Thyroid gland (tissue), 4 donors: ENCODE data around the gene SGIP1. TPM values are rescaled to one million over a fixed set of nuclear protein-coding genes. Genes with fewer than 3 reads are reported as not detected.
"Not testable (repeated sequence)": the region's sequence is repeated elsewhere in the genome, so short reads cannot be mapped to it uniquely, and the experiment has no call there.

ENCODE experiments used
- DNase-seq, 2 donors: peaks; one replicate each; pipeline ENCODE4 v3.0.0-alpha.2; 2019
- H3K27ac ChIP-seq, 3 donors: fragments of 200-600 bp; sonication (generic); 1 replicate in 2 of 3; 2 replicates in 1 of 3; pipeline ENCODE4 v1.5.1; 2016 to 2019; ENCODE audit warnings: mild to moderate bottlenecking in 1 of 3, moderate library complexity in 1 of 3
- H3K27me3 ChIP-seq: fragments of 200-600 bp; sonication (generic); one replicate; pipeline ENCODE4 v1.5.1; 2019
- H3K36me3 ChIP-seq, 2 donors: fragments of 200-600 bp; sonication (generic); one replicate each; pipeline ENCODE4 v1.5.1; 2016 to 2019
- H3K4me1 ChIP-seq, 2 donors: fragments of 200-600 bp; sonication (generic); one replicate each; pipeline ENCODE4 v1.5.1; 2017 to 2019
- H3K4me3 ChIP-seq, 3 donors: fragments of 200-600 bp; sonication (generic); replicated peaks in 1 of 3; 1 replicate in 2 of 3; 2 replicates in 1 of 3; pipeline ENCODE4 v1.5.1; 2016; ENCODE audit warnings: mild to moderate bottlenecking in 1 of 3
- H3K9me3 ChIP-seq: fragments of 200-600 bp; sonication (generic); one replicate; pipeline ENCODE4 v1.5.1; 2017
- CTCF ChIP-seq, 6 experiments: fragments of 200-600 bp in 3 of 6; fragments of 450-650 bp in 3 of 6; sonication (generic) in 3 of 6; IDR thresholded peaks; one replicate each; pipeline ENCODE4 v1.5.1; 2016 to 2019; ENCODE audit warnings: antibody characterized with exemption in 6 of 6, mild to moderate bottlenecking in 2 of 6, inconsistent platforms in 1 of 6, moderate library complexity in 1 of 6
- POLR2A ChIP-seq, 2 donors: fragments of 450-650 bp; IDR thresholded peaks; one replicate each; pipeline ENCODE4 v1.6.1; 2017; ENCODE audit warnings: antibody characterized with exemption in 2 of 2, mild to moderate bottlenecking in 2 of 2, moderate library complexity in 1 of 2
- WGBS, 2 donors: methylation state at CpG; one replicate each; pipeline ENCODE4 v1.1.5; 2017; 5-methylcytosine and 5-hydroxymethylcytosine counted together
- intact Hi-C: fragments of 100-400 bp; cut with DNase I; formaldehyde crosslinking; loops from one replicate; pipeline ENCODE4 v1.15.1; 2023
- total RNA-seq, 4 donors: library from RNA; depleted of rRNA; stranded (reverse); fragments of >200 nt; gene quantifications; one replicate each; pipeline ENCODE4 v1.2.3, GENCODE V29; 2016

The SGIP1 gene
- total RNA-seq, 4 donors from 2014 or later = 18.7 to 25.6 (median 22.4) TPM

GRCh38 chr1:66775646-66776045 is 241.7 kb downstream of the SGIP1 start:
- H3K4me1 ChIP-seq = no peaks in the 10 kb centered on the region
- H3K27ac ChIP-seq = no peak overlapping the region
- no peaks in the 10 kb centered on the region for H3K9me3 ChIP-seq
- H3K4me3 ChIP-seq = no peak overlapping the region
- no peak for DNase-seq
- intact Hi-C loops = no loop called here
- TF ChIP-seq POLR2A (IDR thresholded peaks at IDR 0.05) (no peak), CTCF (IDR thresholded peaks at IDR 0.05) (no peak)
- no peaks in the 10 kb centered on the region for H3K36me3 ChIP-seq
- no peaks in the 10 kb centered on the region for H3K27me3 ChIP-seq
- 85 to 90% methylated on average over 3 of the region's 3 CpGs for WGBS, 2 donors

- no peaks in the 10 kb centered on the region for H3K36me3 ChIP-seq
- 70 to 74% methylated on average over 3 of the region's 3 CpGs for WGBS, 2 donors
- no peak overlapping the region for H3K4me3 ChIP-seq
- H3K27me3 ChIP-seq = no peaks in the 10 kb centered on the region
- no peaks in the 10 kb centered on the region for H3K9me3 ChIP-seq
- H3K4me1 ChIP-seq = no peaks in the 10 kb centered on the region
- TF ChIP-seq POLR2A (IDR thresholded peaks at IDR 0.05) (no peak), CTCF (IDR thresholded peaks at IDR 0.05) (no peak)
- H3K27ac ChIP-seq = no peak overlapping the region
- intact Hi-C loops = no loop called here
- no peak for DNase-seq
Measured at GRCh38 chr1:66777831-66778230, 243.9 kb downstream of the SGIP1 start.

- H3K36me3 ChIP-seq = no peaks in the 10 kb centered on the region
- TF ChIP-seq CTCF (IDR thresholded peaks at IDR 0.05) = no peak
- no peak for TF ChIP-seq POLR2A (IDR thresholded peaks at IDR 0.05)
- intact Hi-C loops = no loop called here
- H3K4me3 ChIP-seq = no peak overlapping the region
- no peaks in the 10 kb centered on the region for H3K9me3 ChIP-seq
- no peak overlapping the region for H3K27ac ChIP-seq
- no peaks in the 10 kb centered on the region for H3K27me3 ChIP-seq
- 76 to 78% methylated on average over 4 of the region's 4 CpGs for WGBS, 2 donors
- no peaks in the 10 kb centered on the region for H3K4me1 ChIP-seq
- DNase-seq = no peak
Measured at GRCh38 chr1:66778266-66778665, 244.3 kb downstream of the SGIP1 start.

GRCh38 chr1:66778969-66779368 is 245.0 kb downstream of the SGIP1 start:
- 78 to 81% methylated on average over 4 of the region's 4 CpGs for WGBS, 2 donors
- Histone ChIP-seq H3K9me3 (no peaks in the 10 kb centered on the region), H3K4me3 (no peak overlapping the region), H3K27ac (no peak overlapping the region), H3K27me3 (no peaks in the 10 kb centered on the region), H3K36me3 (no peaks in the 10 kb centered on the region), H3K4me1 (no peaks in the 10 kb centered on the region)
- TF ChIP-seq CTCF (IDR thresholded peaks at IDR 0.05) (no peak), POLR2A (IDR thresholded peaks at IDR 0.05) (no peak)
- DNase-seq = no peak
- intact Hi-C loops = no loop called here

GRCh38 chr1:66779475-66780078 is 245.6 kb downstream of the SGIP1 start:
- Histone ChIP-seq H3K36me3 (no peaks in the 10 kb centered on the region), H3K27me3 (no peaks in the 10 kb centered on the region), H3K4me3 (no peak overlapping the region), H3K27ac (no peak overlapping the region), H3K4me1 (no peaks in the 10 kb centered on the region), H3K9me3 (no peaks in the 10 kb centered on the region)
- TF ChIP-seq POLR2A (IDR thresholded peaks at IDR 0.05) (no peak), CTCF (IDR thresholded peaks at IDR 0.05) (no peak)
- 79 to 81% methylated on average over 2 of the region's 2 CpGs for WGBS, 2 donors
- intact Hi-C loops = no loop called here
- DNase-seq = no peak

- H3K36me3 ChIP-seq, H3K9me3 ChIP-seq, H3K4me1 ChIP-seq, H3K27me3 ChIP-seq, DNase-seq, intact Hi-C loops, H3K27ac ChIP-seq, H3K4me3 ChIP-seq: not testable (repeated sequence)
- WGBS, 2 donors = 83 to 85% methylated on average over 2 of the region's 2 CpGs
Measured at GRCh38 chr1:66785800-66786199, 251.8 kb downstream of the SGIP1 start.
